ENCODE data around the gene SMIM29. TPM values are rescaled to one million over a fixed set of nuclear protein-coding genes. Genes with fewer than 3 reads are reported as not detected.

SMIM29 gene
- total RNA-seq, 6 experiments from 2014 or later: 5.0 to 13.4 (median 8.8) TPM

DNA sequence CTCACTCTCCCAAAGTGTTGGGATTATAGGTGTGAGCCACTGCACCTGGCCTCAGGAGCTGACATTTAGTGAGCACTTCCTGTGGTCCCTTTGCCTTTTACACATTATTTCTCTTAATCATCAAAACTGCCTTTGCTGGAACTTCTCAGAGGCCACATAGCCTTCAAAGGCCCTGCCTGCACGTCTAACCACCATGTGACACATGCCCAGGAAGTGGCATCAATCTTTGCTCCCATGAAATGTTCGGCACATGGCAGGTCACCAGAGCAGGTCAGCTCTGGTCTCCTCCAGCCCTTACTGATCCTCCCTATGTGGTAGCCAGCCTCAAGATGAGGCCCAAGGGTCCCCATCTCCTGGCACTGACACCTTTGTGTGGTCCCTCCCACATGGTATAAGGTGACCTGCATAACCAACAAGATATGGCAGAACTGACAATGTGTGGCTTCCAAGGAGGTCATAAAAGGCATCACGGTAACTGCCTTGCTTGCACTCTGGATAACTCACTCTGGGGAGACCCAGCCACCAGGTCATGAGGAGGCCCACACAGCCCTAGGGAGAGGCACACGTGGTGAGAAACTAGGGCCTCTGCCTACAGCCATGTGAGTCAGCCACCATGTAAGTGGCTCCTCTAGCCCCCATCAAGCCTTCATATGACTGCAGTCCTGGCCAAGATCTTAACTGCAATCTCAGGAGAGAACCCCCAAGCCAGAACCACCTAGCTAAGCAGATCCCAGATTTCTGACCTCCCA lies 40.9 kb downstream of the SMIM29 start:
- peak in 1 of 4 donors; percentile 12 for ATAC-seq
- WGBS (ENCODE audit: insufficient coverage, low coverage, low lambda C conversion rate, missing lambda C conversion rate): 73% methylated on average over 3 of the region's 4 CpGs
- Histone ChIP-seq H3K27ac (no peak overlapping the region), H3K27me3 (no peaks in the 10 kb centered on the region), H3K36me3 (no peaks in the 10 kb centered on the region), H3K4me1 (no peaks in the 10 kb centered on the region), H3K9me3 (no peaks in the 10 kb centered on the region), H3K4me3 (no peak overlapping the region)
- DNase-seq: no peak
- intact Hi-C loops (cut with DNase I): no loop called here
- TF ChIP-seq POLR2A (IDR thresholded peaks at IDR 0.05): no peak
- TF ChIP-seq, protein P1, sequence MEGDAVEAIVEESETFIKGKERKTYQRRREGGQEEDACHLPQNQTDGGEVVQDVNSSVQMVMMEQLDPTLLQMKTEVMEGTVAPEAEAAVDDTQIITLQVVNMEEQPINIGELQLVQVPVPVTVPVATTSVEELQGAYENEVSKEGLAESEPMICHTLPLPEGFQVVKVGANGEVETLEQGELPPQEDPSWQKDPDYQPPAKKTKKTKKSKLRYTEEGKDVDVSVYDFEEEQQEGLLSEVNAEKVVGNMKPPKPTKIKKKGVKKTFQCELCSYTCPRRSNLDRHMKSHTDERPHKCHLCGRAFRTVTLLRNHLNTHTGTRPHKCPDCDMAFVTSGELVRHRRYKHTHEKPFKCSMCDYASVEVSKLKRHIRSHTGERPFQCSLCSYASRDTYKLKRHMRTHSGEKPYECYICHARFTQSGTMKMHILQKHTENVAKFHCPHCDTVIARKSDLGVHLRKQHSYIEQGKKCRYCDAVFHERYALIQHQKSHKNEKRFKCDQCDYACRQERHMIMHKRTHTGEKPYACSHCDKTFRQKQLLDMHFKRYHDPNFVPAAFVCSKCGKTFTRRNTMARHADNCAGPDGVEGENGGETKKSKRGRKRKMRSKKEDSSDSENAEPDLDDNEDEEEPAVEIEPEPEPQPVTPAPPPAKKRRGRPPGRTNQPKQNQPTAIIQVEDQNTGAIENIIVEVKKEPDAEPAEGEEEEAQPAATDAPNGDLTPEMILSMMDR (IDR thresholded peaks at IDR 0.05): no peak

DNA sequence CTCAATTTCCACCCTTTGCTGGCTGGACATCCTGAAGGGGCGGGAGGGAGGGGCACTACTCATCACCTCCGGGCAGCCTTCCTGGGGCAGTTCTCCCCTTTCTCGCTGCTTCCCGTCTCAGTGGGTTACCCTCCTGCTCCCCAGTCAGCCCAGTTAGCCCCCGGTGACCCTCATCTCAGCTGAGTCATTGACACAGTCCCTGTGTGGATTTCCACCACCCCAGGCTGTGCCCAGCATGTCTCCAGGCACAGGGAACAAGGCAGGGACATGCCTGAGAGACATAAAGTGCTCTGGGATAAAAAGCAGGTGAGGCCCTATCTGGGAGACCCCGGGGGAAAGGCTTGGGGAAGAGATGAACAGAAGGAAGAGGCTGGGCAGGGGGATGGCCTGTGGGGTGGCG lies 42.1 kb downstream of the SMIM29 start:
- TF ChIP-seq, protein P1 (IDR thresholded peaks at IDR 0.05): no peak
- Histone ChIP-seq H3K27ac (no peak overlapping the region), H3K4me3 (no peak overlapping the region), H3K4me1 (no peaks in the 10 kb centered on the region), H3K27me3 (no peaks in the 10 kb centered on the region), H3K36me3 (no peaks in the 10 kb centered on the region), H3K9me3 (no peaks in the 10 kb centered on the region)
- no peak for DNase-seq
- ATAC-seq: no peak
- intact Hi-C loops (cut with DNase I): no loop called here
- WGBS (ENCODE audit: insufficient coverage, low coverage, low lambda C conversion rate, missing lambda C conversion rate): 46% methylated on average over 5 of the region's 7 CpGs

DNA sequence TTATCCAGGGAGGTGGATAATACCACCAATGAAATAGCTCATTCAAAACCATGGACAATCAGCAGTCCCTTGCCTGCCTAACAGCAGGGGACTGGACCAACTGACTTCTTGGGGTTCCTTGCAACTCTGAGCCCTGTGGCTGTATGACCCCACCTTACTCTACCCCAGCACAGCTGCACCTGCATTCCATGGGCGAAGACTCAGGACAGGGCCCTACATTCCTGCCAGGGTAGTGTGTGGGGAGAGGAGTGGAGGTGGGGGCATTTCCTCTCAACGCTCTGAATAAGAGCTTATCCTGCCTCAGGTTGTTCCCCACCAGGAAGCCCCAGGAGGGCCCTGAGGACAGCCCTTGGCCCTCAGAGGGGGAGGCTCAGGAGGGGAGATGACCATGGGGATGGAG lies 42.9 kb downstream of the SMIM29 start:
- no peak for TF ChIP-seq POLR2A (IDR thresholded peaks at IDR 0.05)
- TF ChIP-seq, protein P1 (IDR thresholded peaks at IDR 0.05): no peak
- no peak overlapping the region for H3K27ac ChIP-seq
- WGBS (ENCODE audit: insufficient coverage, low coverage, low lambda C conversion rate, missing lambda C conversion rate): 80% methylated on average over 2 of the region's 2 CpGs
- no peaks in the 10 kb centered on the region for H3K9me3 ChIP-seq
- no peak for ATAC-seq
- no peaks in the 10 kb centered on the region for H3K36me3 ChIP-seq
- no peak for DNase-seq
- H3K4me3 ChIP-seq: no peak overlapping the region
- H3K4me1 ChIP-seq: no peaks in the 10 kb centered on the region
- no peaks in the 10 kb centered on the region for H3K27me3 ChIP-seq
- intact Hi-C loops (cut with DNase I): no loop called here

DNA sequence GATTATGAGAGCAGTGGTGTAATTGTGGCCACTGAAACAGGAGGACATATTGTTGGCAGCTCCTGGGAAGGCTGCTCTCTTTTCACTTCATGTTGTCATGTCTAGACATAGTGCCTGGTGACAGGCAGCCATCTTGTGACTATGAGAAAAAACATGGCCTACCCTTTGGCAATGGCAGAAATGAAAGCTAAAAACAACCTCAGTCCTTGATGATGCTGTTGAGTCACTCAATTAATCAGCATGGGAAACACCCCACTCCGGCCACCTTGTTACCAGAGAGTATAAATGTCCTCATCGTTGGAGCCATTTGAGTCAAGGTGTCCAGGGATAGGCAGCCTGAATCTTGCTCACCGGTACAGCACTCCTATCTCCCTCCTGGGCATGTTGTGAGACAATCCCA lies 43.3 kb downstream of the SMIM29 start:
- no peaks in the 10 kb centered on the region for H3K4me1 ChIP-seq
- TF ChIP-seq, protein P1 (IDR thresholded peaks at IDR 0.05): no peak
- no peak for TF ChIP-seq POLR2A (IDR thresholded peaks at IDR 0.05)
- no peaks in the 10 kb centered on the region for H3K9me3 ChIP-seq
- ATAC-seq (no peak), DNase-seq (no peak)
- no peaks in the 10 kb centered on the region for H3K27me3 ChIP-seq
- WGBS (ENCODE audit: insufficient coverage, low coverage, low lambda C conversion rate, missing lambda C conversion rate): no CpG with 5 or more reads among the region's 3 CpGs
- H3K36me3 ChIP-seq: no peaks in the 10 kb centered on the region
- intact Hi-C loops (cut with DNase I): no loop called here
- no peak overlapping the region for H3K27ac ChIP-seq
- H3K4me3 ChIP-seq: no peak overlapping the region
